Skin epidermis (tissue), 12 donors: Measurements from ENCODE around the gene TMEM255B.

Experiments used
- H3K27ac ChIP-seq, 21 experiments: fragments of 200-600 bp; sonication (generic) in 11 of 21; one replicate each; pipeline ENCODE4 v1.5.0; 2020; ENCODE audit warnings: mild to moderate bottlenecking in 3 of 21, inconsistent platforms in 2 of 21, moderate library complexity in 2 of 21
- H3K4me3 ChIP-seq, 7 experiments: fragments of 200-600 bp; sonication (generic) in 2 of 7; one replicate each; pipeline ENCODE4 v1.5.0; 2020; ENCODE audit warnings: inconsistent platforms in 2 of 7, mild to moderate bottlenecking in 2 of 7, moderate library complexity in 1 of 7

Gene TMEM255B

DNA sequence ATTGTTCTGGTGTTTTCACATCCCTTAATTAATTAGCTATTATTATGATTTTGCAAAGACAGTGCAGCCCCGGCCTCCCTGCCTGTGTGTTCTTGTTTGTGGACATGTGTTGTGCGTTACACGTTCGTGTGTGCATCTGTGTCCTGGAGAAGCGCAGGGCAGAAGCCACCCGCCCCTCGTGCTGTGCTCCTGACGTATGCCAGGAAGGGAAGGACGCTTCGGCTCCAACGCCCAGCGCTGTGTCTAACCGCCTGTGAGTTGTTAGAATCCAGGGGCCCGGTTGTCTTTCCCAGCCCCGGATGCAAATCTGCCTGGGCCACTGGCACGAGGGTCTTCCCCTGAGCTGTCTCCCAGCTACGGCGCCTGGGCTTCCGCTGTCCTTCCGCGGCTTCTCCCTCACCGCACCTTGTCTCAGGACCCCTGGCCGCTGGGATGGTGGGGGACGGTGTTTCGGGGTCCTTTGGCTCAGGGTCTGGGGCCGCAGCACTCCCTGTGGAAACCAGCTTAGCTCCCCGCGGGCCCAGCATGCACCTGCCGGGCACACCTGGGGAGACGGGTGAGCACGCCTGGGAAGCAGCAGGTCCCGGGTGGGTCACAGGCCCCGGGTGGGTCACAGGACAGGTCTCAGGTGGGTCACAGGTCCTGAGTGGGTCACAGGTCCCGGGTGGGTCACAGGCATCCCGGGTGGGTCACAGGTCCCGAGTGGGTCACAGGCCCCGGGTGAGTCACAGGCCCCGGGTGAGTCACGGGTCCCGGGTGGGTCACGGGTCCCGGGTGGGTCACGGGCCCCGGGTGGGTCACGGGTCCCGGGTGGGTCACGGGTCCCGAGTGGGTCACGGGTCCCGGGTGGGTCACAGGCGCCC is 53.4 kb downstream of the TMEM255B start:
- Histone ChIP-seq H3K27ac (no peak overlapping the region), H3K4me3 (no peak overlapping the region)

- no peak overlapping the region for H3K4me3 ChIP-seq
- H3K27ac ChIP-seq = no peak overlapping the region
Observed at GRCh38 chr13:113813070-113813748, 54.2 kb downstream of the TMEM255B start.

- H3K4me3 ChIP-seq = no peak overlapping the region
- H3K27ac ChIP-seq = no peak overlapping the region
Observed at GRCh38 chr13:113813749-113814434, 54.9 kb downstream of the TMEM255B start.

GRCh38 chr13:113814435-113814821 is 55.4 kb downstream of the TMEM255B start:
- H3K4me3 ChIP-seq = no peak overlapping the region
- no peak overlapping the region for H3K27ac ChIP-seq

GRCh38 chr13:113815151-113816058 is 56.4 kb downstream of the TMEM255B start:
- peak overlapping the region in 3 of 7 experiments; percentile 1 to 25 (median 11) for H3K4me3 ChIP-seq
- H3K27ac ChIP-seq = peak overlapping the region in 4 of 21 experiments; percentile 3 to 54 (median 34)

DNA sequence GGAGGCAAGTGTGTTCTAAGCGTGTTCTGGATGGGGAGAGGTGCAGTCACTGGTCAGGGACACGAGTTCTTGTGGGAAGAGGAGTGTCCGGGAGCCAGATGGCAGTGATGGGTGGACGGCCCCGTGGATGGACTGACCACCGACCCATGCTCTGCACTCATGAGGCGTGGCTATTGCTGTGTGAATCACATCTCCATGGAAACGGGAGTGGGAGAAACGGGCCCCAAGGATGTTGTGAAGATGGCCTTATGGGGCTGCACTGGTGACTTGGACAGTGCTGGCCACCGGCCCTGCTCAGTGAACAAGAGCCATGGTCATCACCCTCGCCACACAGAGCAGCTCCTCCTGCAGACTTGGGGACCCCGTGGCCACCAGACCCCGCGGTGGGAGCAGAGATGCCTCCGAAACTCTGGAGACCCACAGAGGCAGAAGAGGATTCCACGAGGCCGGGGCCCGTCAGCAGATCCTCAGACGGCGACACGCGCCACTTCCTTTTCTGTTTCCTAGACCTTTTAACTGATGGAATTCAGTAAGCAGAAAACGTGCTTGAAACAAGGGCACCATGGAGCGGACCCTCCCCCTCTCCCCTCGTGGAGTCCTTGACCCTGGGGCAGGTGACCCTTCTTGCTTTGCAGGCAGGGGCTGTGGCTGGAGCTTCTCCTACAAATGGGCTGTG is 57.4 kb downstream of the TMEM255B start:
- Histone ChIP-seq H3K27ac (no peak overlapping the region), H3K4me3 (peak overlapping the region in 1 of 7 experiments; percentile 11)

DNA sequence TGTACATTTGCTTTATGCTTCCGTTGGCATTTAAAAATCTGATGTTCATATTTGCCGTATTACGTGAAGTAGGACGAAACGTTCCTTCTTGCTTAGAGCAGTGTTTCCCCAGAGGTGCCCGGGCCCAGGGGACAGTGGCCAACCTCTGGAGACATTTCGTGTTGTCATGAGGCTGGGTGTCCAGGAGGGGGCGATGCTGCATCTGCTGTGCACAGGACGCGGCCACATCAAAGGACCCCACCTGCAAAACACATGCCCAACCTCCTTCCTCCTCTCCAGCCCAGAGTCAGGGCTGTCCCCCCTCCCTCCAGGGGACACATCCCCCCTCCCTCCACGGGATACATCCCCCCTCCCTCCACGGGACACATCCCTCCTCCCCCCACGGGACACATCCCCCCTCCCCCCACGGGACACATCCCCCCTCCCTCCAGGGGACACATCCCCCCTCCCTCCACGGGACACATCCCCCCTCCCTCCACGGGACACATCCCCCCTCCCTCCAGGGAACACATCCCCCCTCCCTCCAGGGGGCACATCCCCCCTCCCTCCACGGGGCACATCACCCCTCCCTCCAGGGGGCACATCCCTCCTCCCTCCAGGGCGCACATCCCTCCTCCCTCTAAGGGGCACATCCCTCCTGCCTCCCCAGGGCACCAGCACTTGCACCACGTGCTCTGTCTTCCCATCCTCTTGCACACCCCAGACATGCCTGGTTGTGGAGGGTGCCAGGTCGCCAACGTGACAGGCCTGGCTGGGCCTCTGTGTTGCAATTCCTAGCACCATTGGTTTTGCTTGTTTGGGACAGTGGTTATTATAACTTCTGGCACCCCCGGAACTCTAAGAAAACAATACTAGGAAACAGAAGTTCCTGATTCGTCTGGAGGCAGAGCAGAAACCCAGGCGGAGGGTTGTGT is 58.2 kb downstream of the TMEM255B start:
- Histone ChIP-seq H3K27ac (peak overlapping the region in 11 of 21 experiments; percentile 5 to 89 (median 54)), H3K4me3 (no peak overlapping the region)

GRCh38 chr13:113817860-113818691 is 59.0 kb downstream of the TMEM255B start:
- H3K4me3 ChIP-seq = no peak overlapping the region
- peak overlapping the region in 12 of 21 experiments; percentile 5 to 89 (median 47) for H3K27ac ChIP-seq

GRCh38 chr13:113818700-113819295 is 59.8 kb downstream of the TMEM255B start:
- peak overlapping the region in 5 of 21 experiments; percentile 11 to 89 (median 78) for H3K27ac ChIP-seq

GRCh38 chr13:113819341-113819730 is 60.3 kb downstream of the TMEM255B start:
- H3K4me3 ChIP-seq = no peak overlapping the region
- H3K27ac ChIP-seq = peak overlapping the region in 7 of 21 experiments; percentile 37 to 89 (median 72)

More at GRCh38 chr13:113818700-113819295, 59.8 kb downstream of the TMEM255B start:
- H3K4me3 ChIP-seq = no peak overlapping the region

GRCh38 chr13:113819731-113820715 is 61.0 kb downstream of the TMEM255B start:
- H3K27ac ChIP-seq = peak overlapping the region in 18 of 21 experiments; percentile 29 to 89 (median 71)
- H3K4me3 ChIP-seq = peak overlapping the region in 1 of 7 experiments; percentile 17

DNA sequence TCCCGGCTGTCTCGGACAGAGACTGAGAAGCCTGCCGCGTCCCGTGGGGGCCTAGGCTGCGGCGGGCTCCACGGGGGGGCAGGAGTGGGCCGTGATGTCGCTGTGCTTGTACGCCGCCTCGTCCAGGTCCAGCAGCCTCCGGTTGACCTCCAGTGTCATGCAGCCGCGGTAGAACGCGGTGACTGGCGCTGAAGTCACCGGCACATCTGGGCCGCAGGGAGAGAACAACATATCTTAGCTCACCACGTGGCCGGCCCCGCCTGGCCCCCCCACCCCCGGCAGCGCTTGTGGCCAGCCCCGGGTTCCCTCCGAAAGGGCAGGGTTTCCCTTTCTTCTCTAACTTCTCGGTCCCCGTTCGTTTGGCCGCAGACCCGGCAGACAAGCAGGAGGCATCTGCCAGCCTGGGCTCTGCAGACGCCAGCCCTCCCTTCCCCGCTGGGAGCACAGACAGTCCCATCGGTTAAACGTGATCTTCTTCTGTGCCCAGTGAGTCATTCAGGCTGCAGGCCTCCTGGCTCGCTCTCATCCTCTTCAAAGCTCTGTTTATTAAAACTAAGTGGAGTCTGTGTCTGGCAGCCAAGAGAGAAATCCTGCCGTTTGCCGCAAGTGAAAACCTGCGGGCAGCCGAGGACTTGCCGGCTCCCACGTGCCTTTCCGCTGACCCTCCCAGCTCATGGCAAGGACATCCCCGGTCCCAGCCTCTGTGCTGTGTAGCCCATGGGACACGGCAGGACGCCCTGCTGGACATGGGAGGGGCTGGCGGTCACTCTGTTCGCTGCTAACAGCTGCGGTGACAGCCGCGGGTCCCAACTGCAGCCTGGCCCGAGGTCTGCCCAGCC is 62.0 kb downstream of the TMEM255B start:
- peak overlapping the region in 20 of 21 experiments; percentile 29 to 89 (median 68) for H3K27ac ChIP-seq
- H3K4me3 ChIP-seq = peak overlapping the region in 2 of 7 experiments; percentile 2 to 17

DNA sequence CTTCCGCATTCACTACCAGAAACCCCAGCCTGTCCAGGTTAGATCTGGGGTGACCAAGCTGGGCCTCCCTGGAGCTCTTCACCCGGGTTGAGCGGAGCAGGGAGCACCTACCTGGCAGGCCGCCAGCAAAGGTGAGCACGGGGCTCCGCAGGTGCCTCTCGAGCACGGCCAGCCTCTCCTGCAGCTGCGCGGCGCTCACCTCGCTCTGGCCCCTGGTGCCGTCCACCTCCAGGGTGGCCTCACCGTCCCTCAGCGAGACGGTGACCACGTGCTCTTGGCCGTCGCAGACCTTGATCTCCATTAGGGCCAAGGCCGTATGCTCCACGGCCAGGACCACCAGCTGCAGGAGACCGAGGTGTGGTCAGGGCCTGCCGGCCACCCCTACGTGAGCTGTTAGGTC is 62.8 kb downstream of the TMEM255B start:
- H3K27ac ChIP-seq = peak overlapping the region in 16 of 21 experiments; percentile 4 to 89 (median 71)
- H3K4me3 ChIP-seq = no peak overlapping the region

- peak overlapping the region in 2 of 21 experiments; percentile 76 to 78 for H3K27ac ChIP-seq
- H3K4me3 ChIP-seq = no peak overlapping the region
Observed at GRCh38 chr13:113822266-113822665, 63.2 kb downstream of the TMEM255B start.
